Right lobe of liver (tissue), 4 donors: Measurements from ENCODE around the gene IGSF21.

ENCODE experiments used
- POLR2A ChIP-seq: fragments of 450-650 bp; IDR thresholded peaks from one replicate; pipeline ENCODE4 v1.6.1; 2017; ENCODE audit warnings: antibody characterized with exemption, mild to moderate bottlenecking
- TF ChIP-seq, protein P1 (sequence below), 4 donors: fragments of 200-600 bp in 3 of 4; fragments of 450-650 bp in 1 of 4; IDR thresholded peaks; one replicate each; pipeline versions ENCODE4 v1.5.1 to v1.8.0; 2016 to 2022; ENCODE audit warnings: antibody characterized with exemption in 4 of 4, mild to moderate bottlenecking in 2 of 4
- donor health status: DM: no; HTN: no; CAD: no.
- donor health status: DM: no; HTN: no; CAD: no.
- donor health status: DM: no; HTN: yes; CAD: no.

DNA sequence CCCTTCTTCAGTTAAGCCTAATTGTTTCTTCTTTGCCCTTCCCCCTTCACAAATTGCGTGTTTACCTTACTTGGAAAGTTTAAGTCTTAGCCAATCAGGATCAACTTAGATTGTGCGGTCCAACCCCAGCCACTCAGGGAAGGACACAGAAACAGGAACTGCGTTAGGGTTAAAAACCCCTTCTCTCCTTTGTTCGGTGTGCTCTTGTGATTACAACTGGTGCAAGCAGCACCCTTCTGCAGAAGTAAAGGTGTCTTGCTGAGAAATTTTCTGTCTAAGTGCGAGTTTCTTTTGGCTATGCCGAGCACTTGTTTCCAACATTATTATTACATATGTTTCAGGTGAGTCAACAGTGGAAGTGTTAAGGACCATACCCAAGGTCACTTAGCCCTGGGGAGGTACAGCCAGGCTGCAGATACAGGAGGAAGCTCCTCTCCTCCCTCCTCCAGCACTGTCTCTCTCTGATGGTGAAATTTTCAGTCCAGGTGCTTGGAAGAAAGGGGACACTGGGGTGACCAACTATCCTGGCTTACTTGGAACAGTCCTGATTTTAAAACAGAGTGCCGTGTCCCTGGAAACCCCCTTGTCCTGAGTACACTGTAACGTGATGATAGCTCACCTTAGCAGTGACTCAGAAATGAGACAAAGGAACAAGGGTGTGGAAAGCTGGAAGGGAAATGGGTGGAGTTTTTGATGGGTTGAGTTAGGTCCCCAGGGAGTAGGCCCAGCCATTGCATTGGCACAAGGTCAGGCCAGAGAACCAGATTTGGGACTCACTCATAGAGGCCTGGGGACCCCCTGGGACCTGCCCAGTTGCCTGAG lies 304.4 kb downstream of the IGSF21 start:
- TF ChIP-seq, protein P1, sequence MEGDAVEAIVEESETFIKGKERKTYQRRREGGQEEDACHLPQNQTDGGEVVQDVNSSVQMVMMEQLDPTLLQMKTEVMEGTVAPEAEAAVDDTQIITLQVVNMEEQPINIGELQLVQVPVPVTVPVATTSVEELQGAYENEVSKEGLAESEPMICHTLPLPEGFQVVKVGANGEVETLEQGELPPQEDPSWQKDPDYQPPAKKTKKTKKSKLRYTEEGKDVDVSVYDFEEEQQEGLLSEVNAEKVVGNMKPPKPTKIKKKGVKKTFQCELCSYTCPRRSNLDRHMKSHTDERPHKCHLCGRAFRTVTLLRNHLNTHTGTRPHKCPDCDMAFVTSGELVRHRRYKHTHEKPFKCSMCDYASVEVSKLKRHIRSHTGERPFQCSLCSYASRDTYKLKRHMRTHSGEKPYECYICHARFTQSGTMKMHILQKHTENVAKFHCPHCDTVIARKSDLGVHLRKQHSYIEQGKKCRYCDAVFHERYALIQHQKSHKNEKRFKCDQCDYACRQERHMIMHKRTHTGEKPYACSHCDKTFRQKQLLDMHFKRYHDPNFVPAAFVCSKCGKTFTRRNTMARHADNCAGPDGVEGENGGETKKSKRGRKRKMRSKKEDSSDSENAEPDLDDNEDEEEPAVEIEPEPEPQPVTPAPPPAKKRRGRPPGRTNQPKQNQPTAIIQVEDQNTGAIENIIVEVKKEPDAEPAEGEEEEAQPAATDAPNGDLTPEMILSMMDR (IDR thresholded peaks at IDR 0.05): no peak
- no peak for TF ChIP-seq POLR2A
